Stimulated activated CD4-positive, alpha-beta T cell treated with anti-CD3 and anti-CD28 coated beads, TNF-alpha, amount 100 ng/mL, for 4 hours (primary cell): Measurements from ENCODE around the gene ZNF587.
"Not testable (repeated sequence)": the region's sequence is repeated elsewhere in the genome, so short reads cannot be mapped to it uniquely, and the experiment has no call there.

Experiments
- DNase-seq, 3 experiments: peaks; one replicate each; pipeline ENCODE4 v3.0.0-alpha.2; 2020; ENCODE audit warnings: low read depth in 3 of 3

Gene ZNF587

GRCh38 chr19:57887195-57887941 is 37.7 kb downstream of the ZNF587 start:
- no peak for DNase-seq

DNA sequence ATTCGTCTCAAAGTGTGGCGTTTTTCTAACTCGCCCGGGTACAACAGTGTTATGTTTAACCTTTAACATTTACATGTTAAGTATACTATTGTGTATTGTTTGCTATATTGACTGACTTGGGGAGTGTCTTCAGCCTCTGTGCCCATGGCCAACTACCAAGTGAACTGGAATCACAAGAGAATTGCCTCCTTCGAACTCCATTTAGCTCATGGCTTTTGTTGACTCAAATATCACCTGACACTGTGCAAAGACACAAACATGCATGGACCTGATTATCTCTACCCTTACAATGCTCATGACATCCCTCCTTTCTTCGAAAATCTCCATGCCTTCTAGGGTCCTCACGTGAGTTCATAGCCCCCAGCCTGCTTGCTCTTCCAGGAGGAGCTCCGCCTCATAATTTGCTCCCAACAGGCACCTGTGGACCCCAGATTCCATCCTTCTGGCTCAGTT is 38.5 kb downstream of the ZNF587 start:
- no peak for DNase-seq

- DNase-seq = peak; percentile 64 to 70 (median 66)
Measured at GRCh38 chr19:57888560-57889231, 39.0 kb downstream of the ZNF587 start, which contains the start of gene ZNF814. Gene ZNF814 (minus strand): TSS chr19:57889037. CDS start chr19:57888802, 235 bp downstream.

- DNase-seq = not testable (repeated sequence)
Measured at GRCh38 chr19:57890706-57891105, 41.0 kb downstream of the ZNF587 start.

DNA sequence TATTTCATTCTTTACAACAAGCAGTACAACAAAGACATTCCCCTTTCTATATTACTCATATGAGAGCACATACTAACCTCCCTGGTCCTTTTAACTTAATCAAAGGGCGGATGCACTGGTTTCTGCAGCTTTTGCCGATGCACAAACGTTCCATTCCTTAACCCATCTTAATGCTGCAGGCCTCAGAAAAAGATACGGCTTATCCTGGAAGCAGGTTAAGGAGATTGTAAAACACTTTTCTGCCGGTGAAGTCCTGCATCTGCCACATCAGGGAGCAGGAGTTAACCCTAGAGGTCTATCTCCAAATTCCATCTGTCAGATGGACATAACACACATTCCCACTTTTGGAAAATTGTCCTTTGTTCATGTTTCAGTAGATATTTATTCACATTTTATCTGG is 50.7 kb downstream of the ZNF587 start:
- DNase-seq = no peak

GRCh38 chr19:57903618-57904184 is 54.0 kb downstream of the ZNF587 start:
- DNase-seq = no peak

- DNase-seq = no peak
Measured at GRCh38 chr19:57905258-57905657, 55.6 kb downstream of the ZNF587 start.

DNA sequence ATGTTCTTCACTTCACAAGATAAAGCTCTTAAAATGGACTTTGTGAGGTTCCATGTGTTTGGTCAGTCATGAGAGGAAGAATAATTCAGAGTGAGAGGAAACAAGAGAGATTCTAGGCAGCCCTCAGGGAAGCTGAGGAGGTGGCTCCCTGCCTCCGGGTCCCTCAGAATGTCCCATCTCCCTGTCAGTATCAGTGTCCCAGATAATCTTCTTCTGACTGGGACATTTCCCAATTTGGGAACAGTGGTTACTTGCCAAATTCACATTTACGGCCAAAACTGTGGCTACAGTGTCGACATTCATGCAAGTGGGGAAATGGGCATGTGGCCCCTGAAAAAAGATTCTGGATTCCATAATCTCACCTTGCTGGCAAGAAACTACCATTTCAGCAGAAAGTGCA is 57.7 kb downstream of the ZNF587 start:
- DNase-seq = no peak

- DNase-seq = no peak
Measured at GRCh38 chr19:57914531-57914930, 64.9 kb downstream of the ZNF587 start.
